Loucy (cell line): ENCODE results near the gene ATP5PD.

Experiments
- EZH2phosphoT487 ChIP-seq: fragments of 200-600 bp; IDR thresholded peaks from 2 replicates; pipeline ENCODE4 v1.6.1; 2018; ENCODE audit warnings: antibody characterized with exemption, mild to moderate bottlenecking, moderate library complexity, borderline replicate concordance
- TF ChIP-seq, protein P1 (sequence below): fragments of 200-600 bp; sonication (generic); conservative IDR thresholded peaks from 2 replicates; pipeline ENCODE4 v1.5.1; 2014; ENCODE audit warnings: mild to moderate bottlenecking, antibody characterized with exemption, low read length

GRCh38 chr17:75008373-75008772 lies 38.4 kb downstream of the ATP5PD start:
- TF ChIP-seq, protein P1, sequence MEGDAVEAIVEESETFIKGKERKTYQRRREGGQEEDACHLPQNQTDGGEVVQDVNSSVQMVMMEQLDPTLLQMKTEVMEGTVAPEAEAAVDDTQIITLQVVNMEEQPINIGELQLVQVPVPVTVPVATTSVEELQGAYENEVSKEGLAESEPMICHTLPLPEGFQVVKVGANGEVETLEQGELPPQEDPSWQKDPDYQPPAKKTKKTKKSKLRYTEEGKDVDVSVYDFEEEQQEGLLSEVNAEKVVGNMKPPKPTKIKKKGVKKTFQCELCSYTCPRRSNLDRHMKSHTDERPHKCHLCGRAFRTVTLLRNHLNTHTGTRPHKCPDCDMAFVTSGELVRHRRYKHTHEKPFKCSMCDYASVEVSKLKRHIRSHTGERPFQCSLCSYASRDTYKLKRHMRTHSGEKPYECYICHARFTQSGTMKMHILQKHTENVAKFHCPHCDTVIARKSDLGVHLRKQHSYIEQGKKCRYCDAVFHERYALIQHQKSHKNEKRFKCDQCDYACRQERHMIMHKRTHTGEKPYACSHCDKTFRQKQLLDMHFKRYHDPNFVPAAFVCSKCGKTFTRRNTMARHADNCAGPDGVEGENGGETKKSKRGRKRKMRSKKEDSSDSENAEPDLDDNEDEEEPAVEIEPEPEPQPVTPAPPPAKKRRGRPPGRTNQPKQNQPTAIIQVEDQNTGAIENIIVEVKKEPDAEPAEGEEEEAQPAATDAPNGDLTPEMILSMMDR = no peak
- no peak for TF ChIP-seq EZH2phosphoT487
